ENCODE results near the gene SBF2.
A peak's percentile ranks its signal among the peaks of the same experiment; 100 is the strongest.
"Not testable (repeated sequence)": the region's sequence is repeated elsewhere in the genome, so short reads cannot be mapped to it uniquely, and the experiment has no call there.

Gene SBF2

GRCh38 chr11:10274726-10275125 is 19.3 kb downstream of the SBF2 start:
- no peak for TF ChIP-seq CTCF (conservative IDR thresholded peaks at IDR 0.05; ENCODE audit: low read depth, low read length)
- no peak for DNase-seq (ENCODE audit: low read depth)
- H3K4me3 ChIP-seq (ENCODE audit: low read depth, low read length) = no peak overlapping the region

- DNase-seq (ENCODE audit: low read depth) = no peak
- H3K4me3 ChIP-seq (ENCODE audit: low read depth, low read length) = no peak overlapping the region
- no peak for TF ChIP-seq CTCF (conservative IDR thresholded peaks at IDR 0.05; ENCODE audit: low read depth, low read length)
Measured at GRCh38 chr11:10273738-10274137, 20.3 kb downstream of the SBF2 start.

GRCh38 chr11:10272132-10272531 is 21.9 kb downstream of the SBF2 start:
- no peak overlapping the region for H3K4me3 ChIP-seq (ENCODE audit: low read depth, low read length)
- no peak for DNase-seq (ENCODE audit: low read depth)
- TF ChIP-seq CTCF (conservative IDR thresholded peaks at IDR 0.05; ENCODE audit: low read depth, low read length) = no peak

GRCh38 chr11:10268746-10269488 is 25.1 kb downstream of the SBF2 start:
- no peak for DNase-seq (ENCODE audit: low read depth)
- TF ChIP-seq CTCF (conservative IDR thresholded peaks at IDR 0.05; ENCODE audit: low read depth, low read length) = no peak
- H3K4me3 ChIP-seq (ENCODE audit: low read depth, low read length) = no peak overlapping the region

- H3K4me3 ChIP-seq (ENCODE audit: low read depth, low read length) = no peak overlapping the region
- peak; percentile 38 for DNase-seq (ENCODE audit: low read depth)
- no peak for TF ChIP-seq CTCF (conservative IDR thresholded peaks at IDR 0.05; ENCODE audit: low read depth, low read length)
Measured at GRCh38 chr11:10267821-10268220, 26.2 kb downstream of the SBF2 start.

- no peak for TF ChIP-seq CTCF (conservative IDR thresholded peaks at IDR 0.05; ENCODE audit: low read depth, low read length)
- H3K4me3 ChIP-seq (ENCODE audit: low read depth, low read length) = no peak overlapping the region
- DNase-seq (ENCODE audit: low read depth) = no peak
Measured at GRCh38 chr11:10265936-10266335, 28.1 kb downstream of the SBF2 start.

- DNase-seq (ENCODE audit: low read depth) = not testable (repeated sequence)
Measured at GRCh38 chr11:10264716-10265115, 29.3 kb downstream of the SBF2 start.

More at GRCh38 chr11:10264716-10265115, 29.3 kb downstream of the SBF2 start:
- H3K4me3 ChIP-seq (ENCODE audit: low read depth, low read length) = not testable (repeated sequence)
